Measurements from ENCODE around the gene HPS1. TPM values are rescaled to one million over a fixed set of nuclear protein-coding genes. Genes with fewer than 3 reads are reported as not detected.

Gene HPS1
- polyA plus RNA-seq, 2 of the 4 experiments (the other 2 are of a cell fraction), result 25.1 to 28.2 TPM

DNA sequence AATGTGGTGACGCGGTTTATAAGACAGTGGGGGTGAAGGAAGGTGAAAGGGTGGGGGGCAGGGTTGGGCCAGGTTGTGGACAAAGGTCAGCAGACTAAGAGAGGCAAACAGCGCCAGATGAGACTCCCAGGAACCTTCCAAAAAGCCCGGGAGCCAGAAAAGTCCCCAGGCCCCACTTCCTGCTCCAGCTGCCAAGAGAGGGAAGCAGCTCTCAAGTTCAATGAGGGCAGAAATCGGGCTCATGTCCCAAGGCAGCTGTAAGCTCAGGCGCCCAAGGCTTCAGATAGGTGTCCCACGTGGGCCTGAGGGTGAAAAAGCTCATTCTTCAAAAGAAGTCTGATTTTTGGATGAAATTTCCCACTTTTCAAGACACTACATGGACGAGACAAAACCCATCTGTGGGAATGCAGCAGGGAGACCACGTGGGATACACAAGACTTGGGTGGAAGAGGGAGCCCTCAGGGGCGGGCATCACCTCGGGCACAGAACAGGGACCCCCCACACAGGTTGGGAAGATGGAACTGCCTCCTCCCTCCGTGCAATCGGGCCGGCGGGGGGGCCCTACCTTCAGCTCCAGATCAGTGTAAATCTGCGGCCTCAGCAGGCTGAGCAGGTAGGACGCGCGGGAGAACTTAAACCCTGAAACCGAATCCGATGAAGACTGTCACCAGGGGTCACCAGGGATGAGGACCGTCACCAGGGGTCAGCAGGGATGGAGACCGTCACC is 39.6 kb downstream of the HPS1 start:
- Histone ChIP-seq H3K9me3 (no peaks in the 10 kb centered on the region), H3K27ac (no peak overlapping the region), H3K4me2 (no peak overlapping the region), H3K4me1 (peaks cover 17% of the 10 kb centered on the region), H3K4me3 (no peak overlapping the region)
- ATAC-seq (no peak), FAIRE-seq (no peak), DNase-seq (ENCODE audit: low read depth in 1 of 2, low spot score in 1 of 2) (no peak)
- POLR2A ChIA-PET, result interaction anchor here (0.6 to 1.3 kb wide), 2 partner anchors 8 to 1939 kb away, joined by 3 to 6 read pairs; partner anchors contain the start of gene PYROXD2
- TF ChIP-seq EHF (CRISPR knock-in tag; IDR thresholded peaks at IDR 0.05) (no peak), ZFP36 (IDR thresholded peaks at IDR 0.05; ENCODE audit: borderline replicate concordance, partially characterized antibody) (no peak), HES2 (IDR thresholded peaks at IDR 0.05) (no peak), FOXS1 (CRISPR knock-in tag; IDR thresholded peaks at IDR 0.05) (no peak), USF2 (IDR thresholded peaks at IDR 0.05) (no peak), ZNF302 (CRISPR knock-in tag; IDR thresholded peaks at IDR 0.05) (no peak), GATA3 (IDR thresholded peaks at IDR 0.05; ENCODE audit: borderline replicate concordance) (no peak), CBX8 (IDR thresholded peaks at IDR 0.05) (no peak)
- 64% methylated on average over 14 of the region's 23 CpGs for WGBS (ENCODE audit: missing lambda C conversion rate)
- CTCF ChIA-PET, result no interaction called here

DNA sequence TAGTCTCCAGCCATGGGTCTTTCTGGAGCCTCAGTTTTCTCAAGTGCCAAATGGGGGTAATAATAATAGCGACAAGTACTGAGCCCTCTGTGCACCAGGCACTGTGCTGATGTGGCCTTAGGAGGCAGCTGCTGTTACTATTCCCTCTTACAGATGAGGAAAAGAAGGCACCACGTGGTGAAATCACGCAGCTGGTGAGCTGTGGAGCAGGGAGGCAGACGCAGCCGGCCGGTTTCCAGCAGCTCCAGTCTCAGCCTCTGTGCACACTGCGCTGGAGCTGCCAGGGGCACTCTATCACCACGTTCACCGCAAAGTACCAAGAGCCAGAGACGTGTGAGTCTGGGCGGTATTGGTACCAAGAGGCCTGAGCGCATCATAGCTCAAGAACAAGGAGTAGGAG is 41.3 kb downstream of the HPS1 start:
- Histone ChIP-seq H3K4me1 (peaks cover 17% of the 10 kb centered on the region), H3K9me3 (no peaks in the 10 kb centered on the region), H3K27ac (peak overlapping the region in 1 of 2 experiments; percentile 36; a peak in 1 of 6 replicates), H3K4me2 (no peak overlapping the region), H3K4me3 (no peak overlapping the region)
- ChIA-PET POLR2A (interaction anchor here (1.3 kb wide), 1 partner anchor 10 kb away, joined by 6 read pairs; the partner anchor contains the start of gene PYROXD2), CTCF (no interaction called here)
- DNase-seq (ENCODE audit: low read depth in 1 of 2, low spot score in 1 of 2) (no peak), FAIRE-seq (no peak), ATAC-seq (no peak)
- 96% methylated on average over 11 of the region's 12 CpGs for WGBS (ENCODE audit: missing lambda C conversion rate)
- TF ChIP-seq NPAS2 (CRISPR knock-in tag; IDR thresholded peaks at IDR 0.05; ENCODE audit: borderline replicate concordance) (no peak), POLR2AphosphoS2 (conservative IDR thresholded peaks at IDR 0.05; ENCODE audit: low read length) (no peak), ZFP36 (IDR thresholded peaks at IDR 0.05; ENCODE audit: borderline replicate concordance, partially characterized antibody) (no peak), EP300 (IDR thresholded peaks at IDR 0.05) (no peak)
- TF ChIP-seq, protein P1, sequence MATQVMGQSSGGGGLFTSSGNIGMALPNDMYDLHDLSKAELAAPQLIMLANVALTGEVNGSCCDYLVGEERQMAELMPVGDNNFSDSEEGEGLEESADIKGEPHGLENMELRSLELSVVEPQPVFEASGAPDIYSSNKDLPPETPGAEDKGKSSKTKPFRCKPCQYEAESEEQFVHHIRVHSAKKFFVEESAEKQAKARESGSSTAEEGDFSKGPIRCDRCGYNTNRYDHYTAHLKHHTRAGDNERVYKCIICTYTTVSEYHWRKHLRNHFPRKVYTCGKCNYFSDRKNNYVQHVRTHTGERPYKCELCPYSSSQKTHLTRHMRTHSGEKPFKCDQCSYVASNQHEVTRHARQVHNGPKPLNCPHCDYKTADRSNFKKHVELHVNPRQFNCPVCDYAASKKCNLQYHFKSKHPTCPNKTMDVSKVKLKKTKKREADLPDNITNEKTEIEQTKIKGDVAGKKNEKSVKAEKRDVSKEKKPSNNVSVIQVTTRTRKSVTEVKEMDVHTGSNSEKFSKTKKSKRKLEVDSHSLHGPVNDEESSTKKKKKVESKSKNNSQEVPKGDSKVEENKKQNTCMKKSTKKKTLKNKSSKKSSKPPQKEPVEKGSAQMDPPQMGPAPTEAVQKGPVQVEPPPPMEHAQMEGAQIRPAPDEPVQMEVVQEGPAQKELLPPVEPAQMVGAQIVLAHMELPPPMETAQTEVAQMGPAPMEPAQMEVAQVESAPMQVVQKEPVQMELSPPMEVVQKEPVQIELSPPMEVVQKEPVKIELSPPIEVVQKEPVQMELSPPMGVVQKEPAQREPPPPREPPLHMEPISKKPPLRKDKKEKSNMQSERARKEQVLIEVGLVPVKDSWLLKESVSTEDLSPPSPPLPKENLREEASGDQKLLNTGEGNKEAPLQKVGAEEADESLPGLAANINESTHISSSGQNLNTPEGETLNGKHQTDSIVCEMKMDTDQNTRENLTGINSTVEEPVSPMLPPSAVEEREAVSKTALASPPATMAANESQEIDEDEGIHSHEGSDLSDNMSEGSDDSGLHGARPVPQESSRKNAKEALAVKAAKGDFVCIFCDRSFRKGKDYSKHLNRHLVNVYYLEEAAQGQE (IDR thresholded peaks at IDR 0.05), result no peak
- TF ChIP-seq, protein P2, sequence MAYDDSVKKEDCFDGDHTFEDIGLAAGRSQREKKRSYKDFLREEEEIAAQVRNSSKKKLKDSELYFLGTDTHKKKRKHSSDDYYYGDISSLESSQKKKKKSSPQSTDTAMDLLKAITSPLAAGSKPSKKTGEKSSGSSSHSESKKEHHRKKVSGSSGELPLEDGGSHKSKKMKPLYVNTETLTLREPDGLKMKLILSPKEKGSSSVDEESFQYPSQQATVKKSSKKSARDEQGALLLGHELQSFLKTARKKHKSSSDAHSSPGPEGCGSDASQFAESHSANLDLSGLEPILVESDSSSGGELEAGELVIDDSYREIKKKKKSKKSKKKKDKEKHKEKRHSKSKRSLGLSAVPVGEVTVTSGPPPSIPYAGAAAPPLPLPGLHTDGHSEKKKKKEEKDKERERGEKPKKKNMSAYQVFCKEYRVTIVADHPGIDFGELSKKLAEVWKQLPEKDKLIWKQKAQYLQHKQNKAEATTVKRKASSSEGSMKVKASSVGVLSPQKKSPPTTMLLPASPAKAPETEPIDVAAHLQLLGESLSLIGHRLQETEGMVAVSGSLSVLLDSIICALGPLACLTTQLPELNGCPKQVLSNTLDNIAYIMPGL (CRISPR knock-in tag; IDR thresholded peaks at IDR 0.05; ENCODE audit: borderline replicate concordance), result no peak

All from A549 (cell line).